ENCODE measurements around the gene NAPSA. TPM values are rescaled to one million over a fixed set of nuclear protein-coding genes. Genes with fewer than 3 reads are reported as not detected.
"Not testable (repeated sequence)": the region's sequence is repeated elsewhere in the genome, so short reads cannot be mapped to it uniquely, and the experiment has no call there.

The NAPSA gene
- total RNA-seq, 2 donors from 2014 or later, result 0.31 TPM; not detected in 1

DNA sequence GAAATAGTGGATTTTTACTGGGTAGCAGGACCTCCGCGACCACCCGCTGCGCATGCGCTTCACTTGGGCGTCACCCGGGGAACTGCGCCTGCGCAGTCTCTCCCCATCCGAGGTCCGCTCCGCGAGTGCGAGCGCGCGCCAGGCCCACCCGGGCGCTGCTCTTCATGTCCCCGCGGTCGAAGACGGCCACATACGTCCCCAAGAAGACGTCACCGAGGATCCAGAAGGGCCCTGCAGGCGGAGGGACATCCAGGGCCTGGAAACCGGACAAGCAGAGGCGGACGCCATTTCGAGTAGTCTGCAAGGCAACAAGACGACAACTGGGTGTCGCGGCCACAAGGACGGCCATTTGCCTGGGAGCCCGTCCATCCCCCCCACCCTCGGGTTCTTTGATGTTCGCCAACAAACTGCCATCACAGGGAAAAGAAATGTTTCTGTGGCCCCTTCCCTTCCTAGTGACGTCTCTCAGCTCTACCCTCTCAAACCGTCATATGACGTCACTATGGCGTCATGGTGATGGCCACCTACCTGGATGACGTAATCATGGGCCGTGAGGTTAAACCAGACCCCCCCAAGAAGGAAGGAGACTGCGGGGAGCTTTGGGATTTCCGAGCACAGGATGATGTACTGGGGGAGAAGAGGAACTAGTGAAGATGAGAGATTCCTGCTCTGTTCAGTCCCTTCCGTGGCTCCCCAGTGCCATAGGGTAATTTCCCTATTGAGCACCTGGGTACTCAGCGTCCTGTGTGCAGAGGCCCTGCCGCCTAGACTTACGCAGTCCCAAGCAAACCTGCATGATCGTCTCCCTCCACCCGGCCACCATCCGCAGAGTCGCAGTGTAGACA, 6.7 kb downstream of the NAPSA start:
- Histone ChIP-seq H3K27me3 (no peaks in the 10 kb centered on the region), H3K9me3 (no peaks in the 10 kb centered on the region), H3K4me3 (peak overlapping the region; percentile 28 to 52), H3K36me3 (no peaks in the 10 kb centered on the region), H3K27ac (peak overlapping the region; percentile 86 to 89), H3K4me1 (peaks cover 0 to 8% of the 10 kb centered on the region in 2 donors)
- TF ChIP-seq, protein P1, sequence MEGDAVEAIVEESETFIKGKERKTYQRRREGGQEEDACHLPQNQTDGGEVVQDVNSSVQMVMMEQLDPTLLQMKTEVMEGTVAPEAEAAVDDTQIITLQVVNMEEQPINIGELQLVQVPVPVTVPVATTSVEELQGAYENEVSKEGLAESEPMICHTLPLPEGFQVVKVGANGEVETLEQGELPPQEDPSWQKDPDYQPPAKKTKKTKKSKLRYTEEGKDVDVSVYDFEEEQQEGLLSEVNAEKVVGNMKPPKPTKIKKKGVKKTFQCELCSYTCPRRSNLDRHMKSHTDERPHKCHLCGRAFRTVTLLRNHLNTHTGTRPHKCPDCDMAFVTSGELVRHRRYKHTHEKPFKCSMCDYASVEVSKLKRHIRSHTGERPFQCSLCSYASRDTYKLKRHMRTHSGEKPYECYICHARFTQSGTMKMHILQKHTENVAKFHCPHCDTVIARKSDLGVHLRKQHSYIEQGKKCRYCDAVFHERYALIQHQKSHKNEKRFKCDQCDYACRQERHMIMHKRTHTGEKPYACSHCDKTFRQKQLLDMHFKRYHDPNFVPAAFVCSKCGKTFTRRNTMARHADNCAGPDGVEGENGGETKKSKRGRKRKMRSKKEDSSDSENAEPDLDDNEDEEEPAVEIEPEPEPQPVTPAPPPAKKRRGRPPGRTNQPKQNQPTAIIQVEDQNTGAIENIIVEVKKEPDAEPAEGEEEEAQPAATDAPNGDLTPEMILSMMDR (IDR thresholded peaks at IDR 0.05), result no peak
- DNase-seq (ENCODE audit: low spot score), result no peak

DNA sequence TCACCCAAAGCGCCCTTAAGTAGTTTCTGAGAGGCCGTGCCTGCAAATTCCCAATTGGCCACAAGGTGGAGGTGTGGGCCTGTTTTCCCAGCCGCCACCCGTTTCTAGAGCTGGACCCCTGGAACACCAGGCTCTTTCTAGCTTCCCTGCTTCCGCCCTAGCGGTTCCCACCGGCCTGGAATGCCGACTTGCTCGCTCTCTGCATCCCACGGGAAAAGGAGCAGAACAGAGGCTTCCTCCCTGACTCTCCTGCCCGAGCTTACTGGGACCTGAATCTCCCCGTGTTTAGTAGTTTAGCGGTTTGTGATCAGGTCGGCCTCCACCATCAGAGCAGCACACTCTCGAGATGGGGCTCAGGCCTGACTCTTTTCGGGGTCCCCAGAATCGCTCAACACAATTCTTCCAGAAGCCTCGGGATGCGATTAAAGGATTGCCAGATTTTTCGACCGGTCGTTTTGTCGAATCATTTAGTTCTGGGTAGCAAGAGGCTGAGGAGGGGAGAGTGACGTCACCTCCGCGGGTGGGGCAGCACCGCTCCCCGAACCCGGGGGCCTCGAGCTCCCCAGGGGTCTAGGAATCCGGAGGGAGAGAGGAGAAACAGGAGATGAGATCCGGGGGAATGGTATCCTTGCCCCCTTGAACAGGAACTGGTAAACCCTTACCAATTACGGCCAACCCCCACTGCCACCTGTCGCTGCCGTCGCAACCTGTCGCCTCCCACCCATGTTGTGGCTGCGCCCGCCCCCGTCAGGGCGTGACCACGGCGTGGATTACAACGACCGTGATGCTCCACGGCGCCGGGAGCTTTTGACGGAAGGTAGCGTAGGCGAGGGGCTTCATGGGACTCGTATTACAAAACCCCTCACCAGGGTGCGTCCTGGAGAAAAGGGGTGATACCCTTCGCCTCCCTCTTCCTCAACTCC, 8.0 kb downstream of the NAPSA start:
- TF ChIP-seq, protein P1 (IDR thresholded peaks at IDR 0.05), result peak; percentile 84 to 96
- Histone ChIP-seq H3K27ac (peak overlapping the region; percentile 86 to 89), H3K4me3 (peak overlapping the region; percentile 40 to 52), H3K4me1 (peaks cover 0 to 8% of the 10 kb centered on the region in 2 donors), H3K27me3 (no peaks in the 10 kb centered on the region), H3K9me3 (no peaks in the 10 kb centered on the region), H3K36me3 (no peaks in the 10 kb centered on the region)
- DNase-seq (ENCODE audit: low spot score), result peak; percentile 92

DNA sequence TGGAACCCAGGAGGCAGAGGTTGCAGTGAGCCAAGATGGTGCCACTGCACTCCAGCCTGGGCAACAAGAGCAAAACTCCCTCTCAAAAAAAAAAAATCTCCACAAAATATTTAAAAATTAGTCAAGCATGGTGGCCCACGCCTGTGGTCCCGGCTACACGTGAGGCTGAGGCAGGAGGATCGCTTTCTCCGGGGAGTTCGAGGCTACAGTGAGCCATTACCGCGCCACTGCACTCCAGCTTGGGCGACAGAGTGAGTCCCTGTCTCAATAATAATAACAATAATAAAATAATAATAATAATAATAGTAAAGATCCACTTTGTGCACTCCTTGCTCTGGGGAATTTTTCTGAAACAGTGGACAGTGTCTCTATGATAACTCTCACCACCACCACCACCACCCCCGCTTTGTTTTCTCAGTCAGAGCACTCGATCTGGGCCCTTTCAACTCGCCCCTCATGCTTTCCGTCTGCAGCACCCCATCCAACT, 8.7 kb downstream of the NAPSA start:
- Histone ChIP-seq H3K4me3 (peak overlapping the region in 1 of 2 donors; percentile 52), H3K27me3 (no peaks in the 10 kb centered on the region), H3K9me3 (no peaks in the 10 kb centered on the region), H3K27ac (peak overlapping the region in 1 of 2 donors; percentile 89), H3K4me1 (peaks cover 0 to 8% of the 10 kb centered on the region in 2 donors), H3K36me3 (no peaks in the 10 kb centered on the region)
- no peak for DNase-seq (ENCODE audit: low spot score)
- TF ChIP-seq, protein P1 (IDR thresholded peaks at IDR 0.05), result no peak

DNA sequence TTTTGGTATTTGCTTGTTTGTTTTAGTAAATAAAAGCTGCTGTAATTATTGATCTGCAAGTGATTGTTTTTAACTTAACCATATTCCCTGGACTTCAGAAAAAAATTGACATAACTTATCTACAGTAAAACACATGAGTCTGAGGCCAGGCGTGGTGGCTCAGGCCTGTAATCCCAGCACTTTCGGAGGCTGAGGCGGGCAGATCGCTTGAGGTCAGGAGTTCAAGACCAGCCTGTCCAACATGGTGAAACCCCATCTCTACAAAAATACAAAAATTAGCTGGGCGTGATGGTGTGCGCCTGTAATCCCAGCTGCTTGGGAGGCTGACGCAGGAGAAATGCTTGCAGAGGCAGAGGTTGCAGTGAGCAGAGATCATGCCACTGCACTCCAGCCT, 12.0 kb downstream of the NAPSA start:
- H3K36me3 ChIP-seq; H3K27me3 ChIP-seq; H3K4me3 ChIP-seq; H3K4me1 ChIP-seq; H3K27ac ChIP-seq; DNase-seq (ENCODE audit: low spot score); H3K9me3 ChIP-seq: not testable (repeated sequence)

DNA sequence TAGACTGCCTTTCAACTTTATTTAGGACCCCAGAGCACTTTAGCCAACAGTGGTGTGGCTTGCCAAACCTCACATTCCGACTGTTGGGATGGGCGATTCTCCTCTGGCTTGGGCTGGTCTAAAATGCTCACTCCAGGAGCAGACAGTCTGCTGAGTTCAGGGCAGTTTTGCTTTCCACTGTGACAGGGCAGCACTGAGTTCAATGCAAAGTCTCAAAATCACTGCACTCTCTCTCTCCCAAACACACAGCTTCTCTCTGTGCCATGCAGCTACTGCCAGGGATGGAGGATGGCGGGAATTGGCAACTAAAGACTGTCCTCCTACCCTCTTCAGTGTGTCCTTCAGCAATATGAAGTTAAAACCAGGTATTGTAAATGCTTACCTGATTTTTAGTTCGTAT, 13.2 kb downstream of the NAPSA start:
- H3K4me1 ChIP-seq, result no peaks in the 10 kb centered on the region
- DNase-seq (ENCODE audit: low spot score), result no peak
- no peak overlapping the region for H3K27ac ChIP-seq
- no peaks in the 10 kb centered on the region for H3K36me3 ChIP-seq
- no peaks in the 10 kb centered on the region for H3K27me3 ChIP-seq
- H3K4me3 ChIP-seq, result no peak overlapping the region
- H3K9me3 ChIP-seq, result no peaks in the 10 kb centered on the region
- TF ChIP-seq, protein P1 (IDR thresholded peaks at IDR 0.05), result no peak
